ENCODE measurements around the gene CWC22.
A peak's percentile ranks its signal among the peaks of the same experiment; 100 is the strongest.
"Not testable (repeated sequence)": the region's sequence is repeated elsewhere in the genome, so short reads cannot be mapped to it uniquely, and the experiment has no call there.

The CWC22 gene

DNA sequence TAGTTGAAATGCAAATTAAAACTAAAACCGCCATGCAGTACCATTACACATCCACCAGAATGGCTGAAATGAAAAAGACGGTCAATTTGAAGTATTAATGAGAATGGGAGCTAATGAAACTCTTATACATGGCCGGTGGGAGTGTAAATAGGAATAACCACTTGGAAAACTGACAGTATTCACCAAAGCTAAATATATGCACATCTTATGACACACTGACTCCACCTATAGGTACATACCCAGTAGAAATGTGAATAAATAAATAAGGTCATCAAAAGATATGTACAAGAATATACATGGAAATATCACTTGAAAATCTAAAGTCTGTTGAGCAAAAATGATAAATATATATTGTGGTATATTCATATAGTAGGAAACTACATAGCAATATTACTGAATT is 57.7 kb downstream of the CWC22 start:
- no peak for DNase-seq

DNA sequence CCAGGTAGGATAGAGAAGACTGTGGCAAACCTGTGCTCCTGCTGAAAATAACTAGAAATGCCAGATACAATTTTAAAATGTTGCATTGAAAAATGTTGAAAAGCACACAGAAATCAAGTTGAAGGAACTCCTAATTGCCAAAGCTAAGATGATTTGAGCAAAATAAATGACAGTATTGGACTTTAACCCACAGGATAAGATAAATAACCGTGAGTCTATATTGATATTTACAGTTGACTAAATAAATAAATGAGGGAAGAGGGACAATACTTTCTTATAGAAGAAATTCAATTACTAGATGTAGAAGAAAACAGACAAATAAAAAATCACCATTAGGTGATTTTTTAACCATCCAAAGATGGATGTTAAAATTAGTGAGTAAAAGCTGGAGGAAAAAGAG is 59.0 kb downstream of the CWC22 start:
- DNase-seq, result no peak

DNA sequence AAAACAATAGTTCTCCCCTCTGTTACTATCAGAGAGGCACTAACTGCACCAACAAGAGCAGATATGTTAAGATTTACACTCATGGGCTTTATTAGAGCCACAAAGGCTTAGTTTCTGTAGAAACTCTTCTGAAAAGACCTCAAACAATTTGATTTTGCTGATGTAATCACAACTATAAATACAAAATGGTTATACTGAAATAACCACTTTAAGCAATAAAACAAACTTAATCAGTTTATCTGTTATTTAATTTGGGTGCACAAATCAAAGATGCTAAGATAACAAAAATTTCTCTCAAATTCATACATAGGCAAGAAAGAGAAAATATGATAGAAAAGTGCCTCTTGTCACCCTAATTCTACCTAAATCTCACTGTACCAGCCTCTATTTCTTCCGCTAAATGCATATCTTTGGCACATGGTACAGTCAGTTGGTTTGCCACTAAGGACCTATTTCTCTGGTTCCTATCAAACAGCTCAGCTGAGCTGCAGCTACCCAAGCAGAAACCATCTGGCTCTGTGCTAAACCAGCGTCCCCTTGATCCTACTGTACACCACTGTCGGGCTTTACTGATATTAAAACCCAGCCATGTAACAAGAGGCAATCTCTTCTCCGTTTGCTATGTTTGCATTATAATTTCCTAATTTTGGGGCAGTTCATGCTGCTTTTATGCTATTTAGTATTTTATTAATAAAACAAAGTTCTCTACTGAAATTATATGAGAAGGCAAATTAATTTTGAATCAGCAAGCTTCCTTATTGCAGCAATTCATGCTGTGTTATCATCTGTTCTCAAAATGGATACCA is 60.1 kb downstream of the CWC22 start:
- no peak for DNase-seq

DNA sequence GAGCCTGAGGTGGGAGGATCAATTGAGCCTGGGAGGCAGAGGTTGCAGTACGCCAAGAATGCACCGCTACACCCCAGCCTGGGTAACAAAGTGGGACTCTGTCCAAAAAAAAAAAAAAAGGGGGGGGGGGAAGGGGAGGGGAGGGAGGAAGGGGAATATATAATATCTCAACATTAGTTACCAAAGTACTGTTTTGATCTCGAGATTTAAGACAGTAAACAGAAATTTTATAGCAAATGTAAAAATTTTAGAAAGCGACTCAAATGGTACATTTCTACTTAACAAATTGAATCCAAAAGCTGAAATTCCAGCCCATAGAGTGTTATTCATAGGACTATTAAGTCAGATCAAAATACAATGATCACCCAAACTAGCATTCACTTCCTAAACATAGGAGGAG is 60.8 kb downstream of the CWC22 start:
- no peak for DNase-seq

DNA sequence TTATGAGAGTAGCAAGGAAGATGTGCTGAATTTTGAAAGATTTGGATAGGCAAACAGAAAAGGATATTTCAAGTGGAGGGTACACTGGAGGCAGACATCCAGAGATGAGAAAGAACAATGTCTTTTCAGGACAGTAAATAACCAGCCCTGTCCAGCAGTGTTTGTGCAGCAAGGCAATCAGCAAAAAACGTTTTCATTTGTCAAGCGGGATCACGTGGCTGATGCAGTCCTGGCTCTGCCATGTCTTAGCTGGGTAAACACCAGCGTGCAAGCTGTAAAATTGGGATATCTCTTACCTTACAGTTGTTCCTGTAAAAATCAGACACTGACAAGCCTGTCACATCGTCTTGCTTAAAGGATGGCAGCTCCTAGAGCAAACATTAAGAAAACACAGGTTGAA is 67.8 kb downstream of the CWC22 start:
- no peak for DNase-seq

DNA sequence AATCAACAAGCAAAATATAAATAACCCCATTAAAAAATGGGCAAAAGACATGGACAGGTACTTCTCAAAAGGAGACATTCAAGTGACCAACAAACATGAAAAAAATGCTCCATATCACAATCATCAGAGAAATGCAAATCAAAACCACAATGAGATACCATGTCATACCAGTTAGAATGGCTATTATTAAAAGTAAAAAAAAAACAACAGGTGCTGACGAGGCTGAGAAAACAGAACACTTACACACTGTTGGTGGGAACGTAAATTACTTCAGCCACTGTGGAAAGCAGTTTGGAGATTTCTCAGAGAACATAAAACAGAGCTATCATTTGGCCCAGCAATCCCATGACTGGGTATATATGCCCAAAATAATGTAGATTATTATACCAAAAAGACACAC is 69.1 kb downstream of the CWC22 start:
- no peak for DNase-seq

DNA sequence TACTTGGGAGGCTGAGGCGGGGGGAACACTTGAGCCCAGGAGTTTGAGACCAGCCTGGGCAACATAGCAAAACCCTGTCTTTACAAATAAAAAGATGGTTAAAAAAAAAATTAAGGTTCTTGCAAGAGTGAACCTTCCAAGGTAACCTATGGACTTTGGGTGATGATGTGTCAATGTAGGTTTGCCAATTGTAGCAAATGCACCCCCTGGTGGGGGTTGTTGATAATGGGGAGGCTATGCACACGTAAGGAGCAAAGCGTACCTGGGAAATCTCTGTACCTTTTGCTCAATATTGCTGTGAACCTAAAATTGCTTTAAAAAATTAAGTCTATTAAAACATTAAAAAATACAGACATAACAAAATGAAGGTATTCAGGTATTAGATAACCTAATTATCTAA is 70.4 kb downstream of the CWC22 start:
- peak; percentile 51 for DNase-seq

DNA sequence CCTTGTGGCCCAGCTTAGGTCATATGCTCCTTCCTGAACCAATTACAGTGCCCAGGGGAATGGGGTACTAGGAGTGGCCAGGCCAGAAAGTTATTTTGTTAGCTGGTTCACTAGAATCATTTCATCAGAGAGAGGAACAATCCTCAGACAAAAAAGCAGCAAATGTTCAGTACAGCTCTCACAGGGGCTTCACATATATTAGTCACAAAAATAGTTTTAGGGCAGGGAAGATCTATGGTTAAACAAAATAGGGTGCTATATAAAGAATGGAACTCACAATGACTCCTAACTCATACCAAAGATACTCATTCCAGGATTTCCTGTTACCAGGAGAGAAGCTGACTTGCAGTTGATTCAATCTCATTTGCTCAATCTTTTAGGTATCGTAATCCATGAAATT is 71.0 kb downstream of the CWC22 start:
- DNase-seq, result no peak

DNA sequence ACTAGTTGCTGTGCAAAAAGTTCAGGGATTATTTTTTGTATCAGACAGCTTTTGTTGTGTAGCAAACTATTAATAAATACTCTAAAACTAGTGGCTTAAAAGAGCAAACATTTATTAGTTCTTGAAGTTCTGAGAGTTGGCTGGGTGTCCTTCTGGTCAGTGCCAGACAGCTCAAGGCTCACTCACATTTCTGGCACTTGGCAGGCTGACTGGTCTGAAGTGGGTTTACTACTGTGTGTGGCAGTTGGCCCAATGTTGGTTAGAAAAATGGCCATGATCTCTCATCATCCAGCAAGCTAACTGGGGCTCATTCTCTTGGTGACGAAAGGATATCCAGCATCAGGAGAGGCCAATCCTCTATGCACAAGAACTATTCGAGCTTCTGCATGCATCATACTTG is 74.3 kb downstream of the CWC22 start:
- DNase-seq, result no peak

DNA sequence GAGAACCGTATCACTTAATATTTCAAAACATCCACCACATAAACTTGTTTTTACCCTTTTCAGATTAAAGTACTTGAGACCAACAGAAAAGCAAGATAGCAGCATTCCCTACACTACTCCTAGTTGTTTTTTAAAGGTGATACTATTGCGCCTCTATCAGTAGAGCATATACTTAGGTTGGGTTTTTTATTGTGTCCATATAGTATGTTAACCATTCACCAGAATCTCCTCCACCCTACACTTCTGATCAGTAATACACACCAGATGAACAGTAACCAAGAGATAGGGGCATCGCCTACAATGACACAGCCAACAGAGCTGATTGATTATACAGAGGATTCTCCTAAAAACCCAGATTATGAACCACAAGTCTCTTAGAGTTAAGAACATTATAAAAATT is 75.6 kb downstream of the CWC22 start:
- no peak for DNase-seq

DNA sequence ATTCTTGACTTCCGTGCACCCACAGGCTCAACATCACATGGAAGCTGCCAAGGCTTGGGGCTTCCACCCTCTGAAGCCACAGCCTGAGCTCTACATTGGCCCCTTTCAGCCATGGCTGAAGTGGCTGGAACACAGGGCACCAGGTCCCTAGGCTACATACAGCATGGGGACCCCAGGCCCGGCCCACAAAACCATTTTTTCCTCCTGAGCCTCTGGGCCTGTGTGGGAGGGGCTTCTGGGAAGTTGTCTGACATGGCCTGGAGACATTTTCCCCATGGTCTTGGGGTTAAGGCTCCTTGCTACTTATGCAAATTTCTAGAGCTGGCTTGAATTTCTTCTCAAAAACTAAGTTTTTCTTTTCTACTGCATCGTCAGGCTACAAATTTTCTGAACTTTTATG is 77.1 kb downstream of the CWC22 start:
- DNase-seq, result not testable (repeated sequence)

DNA sequence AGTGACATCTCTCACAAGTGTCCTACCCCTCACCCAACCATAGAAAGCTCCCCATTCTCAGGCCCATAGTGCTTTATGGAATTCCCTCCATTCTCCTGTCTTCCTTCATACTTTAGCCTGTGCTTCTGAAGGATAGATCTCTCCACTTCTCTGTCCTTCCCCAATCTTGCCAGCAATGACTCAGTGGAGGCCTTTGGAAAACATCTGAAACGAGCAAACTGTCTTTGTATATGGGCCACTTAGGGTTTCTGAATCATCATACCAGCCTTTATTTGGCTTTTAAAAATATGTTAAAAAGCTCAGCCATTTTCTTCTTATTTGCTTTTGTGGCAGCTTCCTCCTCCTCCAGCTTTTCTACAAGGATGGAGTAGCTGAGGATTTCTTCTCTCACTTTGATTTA is 80.1 kb downstream of the CWC22 start:
- no peak for DNase-seq

DNA sequence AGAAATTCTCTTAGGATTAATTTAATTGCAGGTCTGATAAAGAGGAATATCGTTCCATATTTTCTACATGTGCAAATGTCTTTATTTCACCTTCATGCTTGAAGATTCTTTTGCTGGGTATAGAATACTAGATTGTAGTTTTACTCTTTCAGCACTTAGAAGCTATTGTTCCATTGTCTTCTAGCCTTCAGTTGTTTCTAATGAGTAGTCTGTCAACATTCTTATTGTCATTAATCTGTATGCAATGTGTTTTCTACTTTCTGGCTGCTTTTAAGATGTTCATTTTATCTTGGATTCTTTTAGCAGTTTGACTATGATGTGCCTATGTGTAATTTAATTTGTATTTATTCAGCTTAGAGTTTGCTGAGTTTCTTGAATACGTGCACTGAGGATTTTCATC is 81.4 kb downstream of the CWC22 start:
- no peak for DNase-seq

DNA sequence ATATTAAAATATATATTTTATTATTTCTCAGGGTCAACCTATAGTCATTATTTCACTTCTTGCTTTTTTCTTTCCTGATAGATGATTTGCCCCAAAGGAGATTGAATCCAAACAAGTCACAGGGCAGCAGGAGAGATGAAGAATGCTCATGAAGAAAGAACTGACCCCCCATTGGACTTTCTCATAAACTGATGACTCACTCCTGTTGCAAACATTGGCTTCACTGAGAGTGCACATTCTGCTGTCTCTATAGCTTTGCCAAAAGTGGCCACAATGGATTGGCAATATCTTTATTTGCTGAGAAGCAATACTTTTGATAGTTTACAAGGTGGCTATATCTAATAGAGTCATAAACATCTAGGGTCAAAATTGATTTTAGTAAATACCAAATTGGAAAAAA is 89.8 kb downstream of the CWC22 start:
- no peak for DNase-seq

DNA sequence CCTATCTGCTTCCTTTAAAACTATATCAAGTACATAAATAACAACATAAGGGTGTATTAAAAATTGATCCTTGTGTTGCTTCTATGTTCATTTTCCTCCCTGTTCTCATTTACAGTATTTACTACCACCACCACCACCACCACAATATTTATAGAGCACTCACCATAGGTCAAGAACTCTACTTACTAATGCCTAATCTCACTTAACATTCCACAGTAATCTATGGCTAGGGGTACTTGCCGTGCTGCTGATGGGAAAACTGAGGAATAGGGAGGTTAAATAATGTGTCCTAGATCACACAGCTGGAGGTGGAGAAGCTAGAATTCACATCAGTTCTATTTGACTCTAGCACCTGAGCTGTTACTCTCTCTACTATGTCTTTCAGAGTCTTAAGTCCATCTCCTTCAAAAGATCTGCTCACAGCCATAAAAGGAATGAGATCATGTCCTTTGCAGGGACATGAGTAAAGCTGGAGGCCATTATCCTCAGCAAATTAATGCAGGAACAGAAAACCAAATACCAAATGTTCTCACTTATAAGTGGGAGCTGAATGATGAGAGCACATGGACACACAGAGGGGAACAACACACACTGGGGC is 91.6 kb downstream of the CWC22 start:
- DNase-seq, result no peak

DNA sequence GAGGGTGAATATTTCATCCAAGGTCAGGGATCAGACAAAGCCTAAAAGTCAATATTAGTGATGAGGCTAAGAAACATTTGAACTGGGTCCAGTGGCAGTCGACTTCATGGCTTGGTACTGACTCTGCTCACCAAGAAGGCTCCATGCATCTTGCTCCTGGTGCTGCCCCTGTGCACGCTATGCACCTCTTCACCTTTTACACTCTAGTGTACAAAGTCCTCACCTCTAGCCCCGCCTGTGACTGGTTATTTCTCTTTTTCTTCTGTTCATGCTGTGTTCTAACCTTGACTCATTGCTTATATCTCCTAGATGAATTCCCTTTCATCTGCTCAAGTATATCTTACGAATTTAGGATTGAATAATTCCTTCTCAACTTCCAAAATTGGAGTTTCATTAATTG is 93.3 kb downstream of the CWC22 start:
- no peak for DNase-seq

DNA sequence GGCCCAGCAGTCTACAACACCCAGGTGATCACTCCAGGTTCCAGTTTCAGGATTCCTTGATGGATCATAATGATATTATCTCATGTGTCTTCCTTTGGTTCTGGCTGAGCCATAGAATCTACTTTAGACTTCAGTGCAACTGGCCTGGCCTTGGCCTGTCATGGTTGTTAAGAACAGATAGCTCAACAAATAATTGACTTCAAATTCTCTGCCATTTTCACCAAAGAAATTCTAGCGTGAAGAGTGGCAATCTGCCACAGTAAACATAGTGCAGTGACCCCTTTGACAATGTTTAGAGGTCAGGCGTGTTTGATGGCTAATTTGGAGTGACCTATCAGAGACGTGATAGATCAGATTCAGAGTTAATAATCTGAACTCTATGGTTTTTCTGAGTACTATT is 95.5 kb downstream of the CWC22 start:
- DNase-seq, result no peak

DNA sequence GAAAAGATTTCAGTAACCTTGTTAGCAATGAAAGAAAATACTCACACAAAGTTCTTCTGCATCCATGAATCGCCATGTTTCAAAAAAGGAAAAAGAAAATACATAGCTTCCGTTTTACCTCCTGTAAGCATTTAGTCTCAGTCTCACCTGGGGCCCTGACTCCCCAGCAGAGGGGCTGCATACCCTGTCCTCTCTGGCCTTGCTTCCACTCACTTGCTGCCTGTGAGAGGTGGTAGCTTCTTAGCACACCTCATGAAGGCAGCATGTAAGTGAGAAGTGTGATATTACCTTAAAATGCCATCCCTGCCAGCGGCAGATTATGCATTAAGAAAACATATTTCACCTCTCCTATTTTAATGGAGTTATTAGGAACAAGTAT is 96.4 kb downstream of the CWC22 start:
- no peak for DNase-seq

DNA sequence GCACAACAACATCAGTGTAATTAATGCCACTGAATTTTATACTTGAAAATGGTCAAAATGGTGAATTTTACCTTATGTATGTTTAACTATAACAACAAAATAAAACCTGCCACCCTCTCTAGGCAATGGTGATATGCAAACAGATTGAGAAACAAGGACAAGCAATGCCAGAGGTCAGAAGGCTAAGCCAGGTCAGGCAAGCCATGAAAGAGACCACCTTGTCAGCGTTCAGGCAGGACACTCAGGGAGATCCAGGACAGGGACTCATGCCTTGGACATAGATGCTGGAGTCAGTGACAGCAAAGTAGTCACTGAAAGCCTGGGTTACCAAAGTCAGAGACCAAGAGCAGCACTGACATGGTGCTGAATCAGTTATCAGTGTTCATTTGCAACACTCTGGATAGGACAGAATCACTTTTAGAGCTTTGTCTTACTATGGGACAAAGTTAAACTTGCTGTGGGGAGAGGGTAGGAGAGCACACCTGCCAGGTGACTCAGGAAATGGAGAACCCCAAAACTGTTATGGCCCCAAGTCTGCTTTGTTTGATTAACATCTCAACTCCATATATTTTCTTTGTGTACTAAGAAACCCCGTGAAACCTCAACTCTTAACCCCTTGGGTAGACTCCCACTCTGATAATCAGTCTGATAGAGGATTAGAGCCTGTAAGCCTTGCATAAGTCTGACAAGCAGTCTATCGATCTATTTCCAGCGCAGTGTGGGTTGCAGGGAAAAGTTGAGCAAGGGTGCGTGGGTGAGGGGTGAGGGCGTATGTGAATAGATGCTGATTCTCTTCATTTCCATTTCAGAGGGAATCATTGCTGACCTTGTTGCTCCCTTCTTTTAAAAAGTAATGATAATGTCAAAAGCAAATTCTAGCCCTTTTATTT is 97.0 kb downstream of the CWC22 start:
- no peak for DNase-seq

DNA sequence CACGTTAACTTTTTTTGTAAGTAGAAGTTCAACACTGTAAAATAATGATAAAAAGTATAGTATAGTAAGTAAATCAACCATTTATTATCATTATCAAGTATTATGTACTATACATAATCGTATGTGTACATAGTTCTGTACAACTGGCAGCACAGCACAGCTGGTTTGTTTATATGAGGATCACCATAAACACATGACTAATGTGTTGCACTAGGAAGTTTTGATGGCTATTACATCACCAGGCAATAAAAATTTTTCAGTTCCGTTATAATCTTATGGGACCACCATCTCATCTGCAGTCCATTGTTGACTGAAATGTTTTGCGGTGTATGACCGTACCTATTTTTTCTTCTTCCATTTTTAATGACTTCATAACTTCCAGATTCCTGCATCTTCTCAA is 106.4 kb downstream of the CWC22 start:
- no peak for DNase-seq

DNA sequence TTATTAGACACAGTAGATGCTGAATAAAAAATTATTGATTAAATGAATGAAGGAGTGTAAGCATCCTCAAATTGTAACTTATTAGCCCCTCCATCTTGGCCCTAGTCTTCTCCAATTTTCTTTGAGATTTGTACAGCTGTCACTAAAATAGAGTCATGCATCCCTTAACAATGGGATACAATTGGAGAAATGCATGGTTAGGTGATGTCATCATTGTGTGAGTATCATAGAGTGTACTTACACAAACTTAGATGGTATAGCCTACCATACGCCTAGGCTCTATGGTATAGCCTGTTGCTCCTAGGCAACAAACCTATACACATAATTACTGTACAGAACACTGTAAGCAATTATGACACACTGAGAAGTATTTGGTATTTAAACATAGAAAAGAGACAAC is 107.4 kb downstream of the CWC22 start:
- no peak for DNase-seq

DNA sequence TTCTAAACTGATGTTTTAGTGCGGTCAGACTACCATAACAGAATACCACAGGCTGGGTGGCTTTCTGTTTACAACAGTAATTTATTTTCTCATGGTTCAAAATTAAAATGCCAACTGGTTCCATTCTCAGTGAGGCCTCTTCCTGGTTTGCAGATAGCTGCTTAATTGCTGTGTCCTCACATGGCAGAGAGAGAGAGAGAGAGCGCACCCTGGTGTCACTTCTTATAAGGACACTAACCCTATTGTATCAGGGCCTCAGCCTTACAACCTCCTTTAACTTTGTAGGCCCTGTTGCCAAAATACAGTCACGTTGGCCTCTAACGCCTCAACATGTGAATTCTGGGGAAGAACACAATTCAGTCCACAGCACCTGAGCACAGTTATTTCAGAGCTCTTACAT is 108.2 kb downstream of the CWC22 start:
- peak; percentile 71 for DNase-seq
